Right lobe of liver (tissue), 4 donors: Measurements from ENCODE around the gene FUT2.

Experiments used
- CTCF ChIP-seq, 4 donors: fragments of 200-600 bp in 3 of 4; fragments of 450-650 bp in 1 of 4; IDR thresholded peaks; one replicate each; pipeline versions ENCODE4 v1.5.1 to v1.8.0; 2016 to 2022; ENCODE audit warnings: antibody characterized with exemption in 4 of 4, mild to moderate bottlenecking in 2 of 4
- POLR2A ChIP-seq: fragments of 450-650 bp; IDR thresholded peaks from one replicate; pipeline ENCODE4 v1.6.1; 2017; ENCODE audit warnings: antibody characterized with exemption, mild to moderate bottlenecking
- donor health status: DM: no; HTN: no; CAD: no.
- donor health status: DM: no; HTN: no; CAD: no.
- donor health status: DM: no; HTN: yes; CAD: no.

GRCh38 chr19:48755084-48755641 is 59.4 kb downstream of the FUT2 start, which contains the start of gene FGF21:
- TF ChIP-seq CTCF (IDR thresholded peaks at IDR 0.05) (no peak), POLR2A (no peak)
